ENCODE results near the gene DVL3.

DNA sequence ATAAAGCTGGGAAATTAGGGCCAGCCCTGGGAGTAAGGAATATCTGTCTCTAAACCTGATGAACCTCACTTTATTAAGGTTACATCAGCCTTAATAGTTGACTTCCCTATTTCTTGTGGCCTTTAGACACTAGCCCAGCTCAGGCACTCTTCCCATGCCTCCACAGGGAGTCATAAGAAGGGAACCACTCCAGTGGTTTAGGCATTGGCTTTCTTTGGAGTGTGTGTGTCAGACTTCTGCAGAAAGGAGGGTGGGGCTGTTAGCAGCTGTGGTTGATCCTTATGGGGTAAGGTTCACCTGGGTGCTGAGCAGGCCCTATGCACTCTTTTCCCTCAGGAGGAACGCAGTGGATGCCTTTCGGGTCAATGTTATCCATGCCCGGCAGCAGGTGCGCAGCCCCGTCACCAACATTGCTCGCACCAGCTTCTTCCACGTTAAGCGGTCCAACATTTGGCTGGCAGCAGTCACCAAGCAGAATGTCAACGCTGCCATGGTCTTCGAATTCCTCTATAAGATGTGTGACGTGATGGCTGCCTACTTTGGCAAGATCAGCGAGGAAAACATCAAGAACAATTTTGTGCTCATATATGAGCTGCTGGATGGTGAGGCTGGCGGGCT lies 23.5 kb downstream of the DVL3 start:
- TF ChIP-seq POLR2AphosphoS5 (IDR thresholded peaks at IDR 0.05), result no peak
- no peak for TF ChIP-seq EP300 (conservative IDR thresholded peaks at IDR 0.05; ENCODE audit: poor library complexity, severe bottlenecking)
- TF ChIP-seq, protein P1, sequence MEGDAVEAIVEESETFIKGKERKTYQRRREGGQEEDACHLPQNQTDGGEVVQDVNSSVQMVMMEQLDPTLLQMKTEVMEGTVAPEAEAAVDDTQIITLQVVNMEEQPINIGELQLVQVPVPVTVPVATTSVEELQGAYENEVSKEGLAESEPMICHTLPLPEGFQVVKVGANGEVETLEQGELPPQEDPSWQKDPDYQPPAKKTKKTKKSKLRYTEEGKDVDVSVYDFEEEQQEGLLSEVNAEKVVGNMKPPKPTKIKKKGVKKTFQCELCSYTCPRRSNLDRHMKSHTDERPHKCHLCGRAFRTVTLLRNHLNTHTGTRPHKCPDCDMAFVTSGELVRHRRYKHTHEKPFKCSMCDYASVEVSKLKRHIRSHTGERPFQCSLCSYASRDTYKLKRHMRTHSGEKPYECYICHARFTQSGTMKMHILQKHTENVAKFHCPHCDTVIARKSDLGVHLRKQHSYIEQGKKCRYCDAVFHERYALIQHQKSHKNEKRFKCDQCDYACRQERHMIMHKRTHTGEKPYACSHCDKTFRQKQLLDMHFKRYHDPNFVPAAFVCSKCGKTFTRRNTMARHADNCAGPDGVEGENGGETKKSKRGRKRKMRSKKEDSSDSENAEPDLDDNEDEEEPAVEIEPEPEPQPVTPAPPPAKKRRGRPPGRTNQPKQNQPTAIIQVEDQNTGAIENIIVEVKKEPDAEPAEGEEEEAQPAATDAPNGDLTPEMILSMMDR (IDR thresholded peaks at IDR 0.05; ENCODE audit: poor library complexity, severe bottlenecking), result no peak
- no peak for TF ChIP-seq SMC3 (conservative IDR thresholded peaks at IDR 0.05; ENCODE audit: poor library complexity)

All from neural cell (in vitro differentiated cells).